Measurements from ENCODE around the gene ADIG.

GRCh38 chr20:38603286-38603685, 22.3 kb downstream of the ADIG start:
- TF ChIP-seq, protein P1, sequence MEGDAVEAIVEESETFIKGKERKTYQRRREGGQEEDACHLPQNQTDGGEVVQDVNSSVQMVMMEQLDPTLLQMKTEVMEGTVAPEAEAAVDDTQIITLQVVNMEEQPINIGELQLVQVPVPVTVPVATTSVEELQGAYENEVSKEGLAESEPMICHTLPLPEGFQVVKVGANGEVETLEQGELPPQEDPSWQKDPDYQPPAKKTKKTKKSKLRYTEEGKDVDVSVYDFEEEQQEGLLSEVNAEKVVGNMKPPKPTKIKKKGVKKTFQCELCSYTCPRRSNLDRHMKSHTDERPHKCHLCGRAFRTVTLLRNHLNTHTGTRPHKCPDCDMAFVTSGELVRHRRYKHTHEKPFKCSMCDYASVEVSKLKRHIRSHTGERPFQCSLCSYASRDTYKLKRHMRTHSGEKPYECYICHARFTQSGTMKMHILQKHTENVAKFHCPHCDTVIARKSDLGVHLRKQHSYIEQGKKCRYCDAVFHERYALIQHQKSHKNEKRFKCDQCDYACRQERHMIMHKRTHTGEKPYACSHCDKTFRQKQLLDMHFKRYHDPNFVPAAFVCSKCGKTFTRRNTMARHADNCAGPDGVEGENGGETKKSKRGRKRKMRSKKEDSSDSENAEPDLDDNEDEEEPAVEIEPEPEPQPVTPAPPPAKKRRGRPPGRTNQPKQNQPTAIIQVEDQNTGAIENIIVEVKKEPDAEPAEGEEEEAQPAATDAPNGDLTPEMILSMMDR (IDR thresholded peaks at IDR 0.05) = no peak
- TF ChIP-seq POLR2A (IDR thresholded peaks at IDR 0.05) (no peak), EP300 (IDR thresholded peaks at IDR 0.05) (no peak)
